ENCODE results near the gene SAMMSON.

Gene SAMMSON

DNA sequence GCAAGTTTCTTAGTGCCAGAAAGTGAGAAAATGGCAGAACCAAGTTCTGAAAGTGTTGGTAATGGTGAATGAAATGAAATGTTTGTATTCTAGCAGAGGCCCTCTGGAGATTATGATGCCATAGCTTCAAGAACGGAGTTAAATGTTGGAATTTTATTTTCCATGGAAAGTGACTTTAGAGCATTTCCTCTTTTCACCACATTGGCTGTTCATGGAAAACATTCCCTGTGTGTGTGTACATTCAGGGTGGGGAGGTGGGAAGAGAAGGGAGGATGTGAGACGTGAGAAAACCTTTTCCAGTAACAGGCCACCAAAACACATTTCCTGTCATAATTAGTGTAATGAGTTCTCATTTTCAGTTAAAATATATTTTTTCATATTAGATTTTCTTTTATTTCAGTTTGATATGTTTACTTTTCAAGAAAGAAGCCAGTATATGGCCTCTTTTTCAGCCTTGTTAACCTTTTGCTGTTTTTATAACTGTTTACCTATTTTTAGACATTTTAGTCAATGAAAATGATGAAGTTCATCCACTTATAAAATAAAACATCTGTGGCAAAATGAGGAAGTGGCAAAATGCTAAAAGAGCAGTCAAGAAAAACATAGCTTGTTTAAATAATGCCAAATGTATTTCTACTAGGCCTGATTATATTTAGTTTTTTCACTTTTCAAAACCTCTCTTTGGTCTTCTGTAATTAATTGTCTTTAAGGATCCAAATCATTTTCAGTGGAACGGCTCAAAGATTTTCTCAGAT lies 21.6 kb downstream of the SAMMSON start:
- no peak for DNase-seq

DNA sequence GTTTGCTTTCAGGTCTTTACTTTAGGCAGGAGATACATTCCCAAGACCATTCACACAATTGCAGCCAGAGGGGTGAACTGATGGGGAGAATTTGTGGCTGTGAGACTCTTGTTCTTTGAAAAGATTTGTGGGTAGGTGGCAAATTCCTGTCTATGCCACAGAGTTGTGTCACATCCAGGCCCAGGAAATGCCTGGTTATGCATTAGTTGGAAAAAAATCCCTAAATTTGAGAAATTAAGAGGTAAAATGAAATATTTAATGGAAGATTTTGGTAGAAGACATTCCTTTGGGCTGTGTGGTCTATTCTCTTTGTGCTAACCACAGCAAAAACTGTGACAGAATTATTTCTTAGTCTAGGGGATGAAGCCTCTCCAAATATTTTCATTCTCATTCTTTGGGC lies 28.8 kb downstream of the SAMMSON start:
- no peak for DNase-seq

DNA sequence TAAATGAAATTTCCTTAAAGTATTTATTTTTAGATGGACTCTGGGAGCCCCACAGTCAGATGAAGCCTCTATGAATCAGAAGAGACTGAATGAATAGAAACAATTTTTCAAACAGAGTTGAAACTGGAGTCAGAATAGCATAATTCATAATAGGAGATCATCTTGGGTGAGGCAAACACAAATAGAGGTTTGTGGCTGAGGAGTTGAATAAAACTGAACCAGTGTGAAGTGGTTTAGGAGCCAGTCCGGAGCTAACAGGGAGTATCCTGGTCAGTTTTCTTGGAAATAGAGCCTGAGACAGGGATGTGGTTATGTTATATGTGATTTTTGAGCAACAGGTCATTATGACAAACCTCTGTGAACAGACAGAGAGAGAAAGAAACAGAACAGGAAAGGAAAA lies 39.2 kb downstream of the SAMMSON start:
- DNase-seq = no peak

DNA sequence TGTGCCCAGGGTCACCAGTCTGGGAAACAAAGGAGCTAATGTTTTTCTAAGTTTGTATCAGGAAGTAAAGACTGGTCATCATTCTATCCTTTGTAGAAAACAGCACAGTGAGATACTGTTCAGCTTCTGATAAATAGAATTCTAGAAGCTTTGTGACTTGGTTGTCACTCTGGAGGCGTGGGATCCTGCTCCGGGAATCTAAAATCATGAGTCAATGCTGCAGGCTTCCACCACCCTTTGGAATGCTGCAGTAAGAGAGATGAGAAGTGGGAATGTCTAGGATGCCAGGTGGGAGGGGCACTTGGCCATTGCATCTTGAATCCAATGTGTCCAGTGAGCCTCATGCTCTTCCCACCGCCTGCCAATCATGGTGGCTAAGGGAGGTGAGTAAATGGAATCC lies 40.9 kb downstream of the SAMMSON start:
- no peak for DNase-seq

DNA sequence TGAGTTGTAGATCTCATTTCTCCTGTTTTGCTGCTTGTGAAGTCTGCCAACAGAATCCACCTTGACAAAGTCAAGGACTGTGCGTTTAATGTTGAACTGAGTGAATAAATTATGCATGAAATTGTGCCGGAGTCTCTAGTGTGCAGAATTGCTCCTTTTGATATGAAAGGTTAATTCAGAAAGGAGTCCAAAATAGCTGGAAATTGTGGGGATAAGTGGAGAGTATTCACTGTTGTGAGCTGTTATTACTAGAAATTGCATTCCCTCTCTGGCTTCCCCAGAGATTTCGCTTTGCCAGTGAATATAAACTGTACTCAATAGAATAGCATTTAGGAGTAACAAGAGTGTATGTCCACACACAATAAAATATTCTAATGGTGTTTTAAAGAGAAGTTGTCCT lies 43.1 kb downstream of the SAMMSON start:
- DNase-seq = no peak

DNA sequence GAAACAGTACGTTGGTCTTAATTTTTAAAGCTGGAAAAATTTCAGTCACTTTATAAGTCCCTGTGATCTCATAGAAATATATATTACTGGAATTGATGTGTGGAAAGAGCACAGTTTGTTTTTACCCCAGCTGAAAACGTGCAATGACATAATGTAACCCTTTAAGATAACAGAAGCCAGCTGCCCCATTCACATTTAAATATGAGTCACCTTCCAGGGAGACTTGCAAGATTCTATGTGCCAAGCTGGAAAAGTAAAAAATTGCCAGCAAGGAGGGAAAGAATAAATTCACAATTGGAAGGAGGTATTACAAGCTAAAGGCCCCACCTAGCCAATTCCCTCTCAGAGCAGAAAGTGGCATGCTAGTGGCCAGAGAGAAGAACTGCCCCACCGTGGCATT lies 50.2 kb downstream of the SAMMSON start:
- no peak for DNase-seq

DNA sequence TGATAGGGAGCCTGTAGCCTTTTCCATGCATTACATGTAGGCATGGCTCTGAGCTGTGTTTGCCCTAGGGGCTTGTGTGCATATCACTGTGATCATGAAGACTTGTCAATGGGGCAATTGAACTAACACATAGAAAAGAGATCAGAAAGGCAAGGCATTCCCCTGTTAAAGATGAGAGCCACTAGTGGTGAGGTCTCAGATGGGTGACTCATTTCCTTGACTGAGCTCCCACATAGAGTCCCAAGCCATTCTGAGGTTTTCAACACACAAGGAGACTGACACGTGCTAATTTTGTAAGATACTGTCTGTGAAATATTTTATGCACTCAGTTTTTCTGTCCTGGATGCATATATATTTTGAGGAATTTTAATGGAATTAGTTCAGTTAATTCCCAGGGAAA lies 53.8 kb downstream of the SAMMSON start:
- DNase-seq = no peak

DNA sequence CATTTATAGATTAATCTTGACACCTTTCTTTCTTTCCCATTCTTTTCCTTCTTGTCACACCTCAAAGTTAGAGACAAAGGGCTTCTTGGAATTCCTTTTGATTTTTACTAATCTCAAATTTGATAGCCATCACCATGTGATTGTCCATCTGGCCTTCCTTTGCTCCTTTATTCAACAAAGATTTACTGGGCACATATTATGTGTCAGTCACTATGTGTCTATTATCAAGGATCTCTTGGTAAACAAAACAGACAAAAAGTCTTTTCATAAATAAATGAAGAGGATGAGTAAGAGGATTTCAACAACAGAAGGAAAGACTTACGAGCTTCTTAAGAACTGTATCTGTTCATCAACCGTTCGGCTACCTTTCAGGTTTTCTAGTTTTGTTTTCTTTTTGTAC lies 56.5 kb downstream of the SAMMSON start:
- DNase-seq = no peak

DNA sequence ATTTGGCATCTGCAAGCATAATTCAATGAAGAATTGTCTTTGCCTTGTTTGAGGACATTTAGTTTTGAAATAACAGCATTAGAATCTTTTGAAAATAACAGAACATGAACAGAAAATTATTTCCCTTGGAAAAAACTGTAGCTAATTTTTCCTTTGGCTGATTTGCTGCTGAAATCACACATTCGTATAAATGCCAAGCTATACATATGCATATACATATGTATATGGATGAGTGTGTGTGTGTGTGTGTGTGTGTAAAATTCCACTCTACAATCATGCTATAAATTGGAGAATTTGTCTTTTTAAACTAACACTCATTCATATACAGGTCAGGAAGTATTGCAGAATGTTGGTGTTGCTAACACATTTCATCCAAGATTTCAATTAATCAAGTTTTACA lies 57.9 kb downstream of the SAMMSON start:
- DNase-seq = no peak

DNA sequence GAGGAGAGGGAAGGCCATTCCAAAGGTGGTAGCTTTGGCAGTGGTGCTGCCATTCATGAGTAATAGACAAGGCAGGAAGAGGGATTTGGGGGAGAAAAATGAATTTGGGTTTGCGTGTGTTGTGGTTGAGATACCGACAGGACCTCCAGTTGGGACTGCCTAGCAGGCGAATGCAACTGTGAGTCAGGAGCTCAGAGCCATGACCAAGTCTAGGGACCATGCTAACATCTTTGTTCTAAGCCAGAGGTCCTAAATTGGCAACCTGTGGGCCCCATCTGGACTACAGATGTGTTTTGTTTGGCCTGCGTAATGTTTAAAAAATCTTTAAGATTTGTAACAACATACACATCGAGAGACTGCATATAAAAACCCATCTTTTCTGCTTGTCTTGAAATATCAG lies 61.6 kb downstream of the SAMMSON start:
- no peak for DNase-seq

DNA sequence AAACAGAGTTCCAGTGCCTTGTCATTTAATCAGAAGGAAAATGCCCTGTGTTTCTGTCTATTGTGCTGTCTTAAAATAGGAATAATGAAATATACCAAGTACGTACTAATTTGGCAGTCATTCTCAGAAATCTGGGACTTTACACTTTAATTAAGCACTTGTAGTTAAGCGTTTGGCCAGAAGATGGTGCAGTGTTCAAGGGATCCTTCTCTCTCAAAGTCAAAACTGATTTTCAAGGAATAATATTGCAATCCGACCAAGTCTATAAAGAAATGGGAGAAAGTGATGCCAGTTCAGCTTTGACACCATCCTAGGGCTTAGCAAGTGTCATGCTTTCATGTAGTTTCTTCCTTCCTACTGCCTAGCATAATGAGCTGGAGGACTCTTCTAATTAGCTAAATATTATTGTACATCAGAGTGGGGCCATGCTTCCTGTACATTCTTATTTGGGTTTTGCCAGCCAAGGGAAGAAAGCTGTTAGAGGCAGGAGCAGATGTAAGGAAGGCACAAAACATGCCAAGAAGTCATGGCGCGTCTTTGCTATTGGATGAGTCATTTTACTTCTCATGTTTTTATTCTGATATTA lies 64.8 kb downstream of the SAMMSON start:
- no peak for DNase-seq

DNA sequence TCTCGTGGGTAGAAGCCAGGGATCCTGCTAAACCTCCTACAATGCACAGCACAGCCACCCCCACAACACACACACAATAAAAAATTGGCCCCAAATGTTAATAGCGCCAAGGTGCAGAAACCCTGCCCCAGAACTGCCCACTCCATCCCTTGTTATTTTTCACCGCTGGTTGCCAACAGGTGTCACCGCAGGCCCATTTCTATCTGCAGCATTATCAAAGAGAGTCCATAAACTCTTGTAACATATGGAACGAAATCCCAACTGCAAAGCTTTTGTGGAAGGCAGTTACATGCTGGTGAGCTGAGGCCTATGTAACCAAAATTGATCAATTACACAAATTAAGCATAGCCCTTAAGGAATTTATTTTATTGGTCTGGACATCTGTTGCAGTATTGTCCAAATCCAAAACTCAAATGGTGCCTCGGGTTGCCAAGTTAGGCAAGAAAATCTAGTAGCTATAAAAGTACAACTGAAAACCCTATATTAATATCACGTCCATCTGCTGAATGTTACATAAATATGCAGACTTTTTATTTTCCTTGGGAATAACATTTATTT lies 66.2 kb downstream of the SAMMSON start:
- no peak for DNase-seq

DNA sequence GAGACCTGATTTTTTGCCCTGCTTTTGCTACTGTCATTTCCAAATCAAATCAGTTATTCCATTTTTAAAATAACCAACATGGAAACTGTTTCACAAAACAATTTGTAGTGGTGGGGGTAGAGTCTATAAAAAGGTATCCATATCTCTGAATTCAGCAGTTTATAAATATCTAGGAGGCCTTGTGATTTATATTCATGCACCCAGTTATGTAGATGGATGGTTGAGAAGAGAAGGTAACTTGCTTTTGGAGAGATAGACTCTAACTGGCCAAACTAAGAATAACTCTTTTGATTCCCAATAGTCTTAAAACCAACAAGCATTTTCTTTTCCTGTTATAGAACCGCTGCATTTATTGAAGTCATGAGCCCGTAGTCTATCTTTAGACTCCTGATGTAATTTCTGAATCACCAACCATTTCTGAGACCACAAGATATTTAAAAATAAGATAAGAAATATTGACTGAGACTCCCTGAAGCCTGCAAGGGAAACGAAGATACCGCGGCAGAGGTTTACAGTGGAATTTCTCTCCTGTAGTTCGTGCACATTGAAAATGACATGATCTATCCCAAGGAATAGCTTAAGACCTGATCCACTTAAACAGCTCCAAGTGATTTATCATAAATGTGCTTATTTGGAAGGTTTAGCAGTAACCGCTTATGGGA lies 68.5 kb downstream of the SAMMSON start:
- no peak for DNase-seq

DNA sequence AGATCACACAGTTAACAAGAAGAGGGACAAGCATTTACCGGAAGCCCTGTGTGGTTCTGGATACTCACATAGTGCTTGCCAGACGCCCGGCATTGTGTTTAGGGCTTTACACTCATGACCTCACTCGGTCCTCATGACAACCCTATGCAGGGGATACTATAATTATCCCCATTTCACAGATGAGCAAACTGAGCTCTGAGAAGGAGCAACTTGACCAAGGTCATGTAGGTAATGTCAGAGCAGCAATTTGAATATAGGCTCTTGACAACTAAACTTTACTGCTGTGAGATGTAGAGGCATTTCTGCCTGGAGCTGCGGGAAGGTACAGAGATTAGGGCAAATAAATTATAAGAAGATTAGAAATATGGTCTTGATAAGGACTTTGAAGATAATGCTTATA lies 70.0 kb downstream of the SAMMSON start:
- no peak for DNase-seq

DNA sequence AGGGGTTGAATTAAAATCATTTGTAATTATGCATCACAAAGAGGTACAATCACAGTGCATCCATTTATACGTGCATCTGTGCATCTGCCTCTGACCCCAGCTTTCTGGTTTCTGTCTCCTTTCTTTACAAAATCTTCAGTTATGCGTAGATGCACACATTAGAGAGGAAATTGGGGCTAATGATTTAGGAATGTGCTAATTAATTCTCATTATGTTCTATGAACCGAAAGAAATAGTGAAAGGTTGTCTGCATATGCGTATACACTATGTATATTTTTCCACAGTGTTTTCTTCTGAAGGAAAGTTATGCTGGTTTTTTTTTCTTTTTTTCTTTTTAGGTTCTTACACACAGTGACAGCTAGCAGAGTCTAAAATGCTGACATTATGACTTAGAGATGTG lies 71.6 kb downstream of the SAMMSON start:
- no peak for DNase-seq

DNA sequence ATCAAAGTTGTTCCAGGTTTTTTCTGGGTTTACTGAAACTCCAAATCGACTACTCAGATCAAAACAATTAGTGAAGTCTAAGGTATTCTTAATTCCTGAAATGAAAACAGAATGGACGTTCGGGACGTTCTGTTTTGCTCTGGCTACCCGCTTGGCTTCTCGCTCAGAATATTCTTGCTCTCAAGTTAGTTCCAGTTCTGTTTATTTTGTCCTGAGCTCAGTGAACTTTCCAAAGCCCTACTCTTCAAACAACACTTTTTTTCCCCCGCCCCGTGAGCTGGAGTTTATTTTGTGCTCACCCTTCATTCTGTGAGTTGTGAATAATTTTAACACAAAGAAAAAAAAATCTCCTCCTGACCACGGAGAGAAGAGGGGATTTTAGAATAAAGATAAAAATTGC lies 72.6 kb downstream of the SAMMSON start:
- no peak for DNase-seq

DNA sequence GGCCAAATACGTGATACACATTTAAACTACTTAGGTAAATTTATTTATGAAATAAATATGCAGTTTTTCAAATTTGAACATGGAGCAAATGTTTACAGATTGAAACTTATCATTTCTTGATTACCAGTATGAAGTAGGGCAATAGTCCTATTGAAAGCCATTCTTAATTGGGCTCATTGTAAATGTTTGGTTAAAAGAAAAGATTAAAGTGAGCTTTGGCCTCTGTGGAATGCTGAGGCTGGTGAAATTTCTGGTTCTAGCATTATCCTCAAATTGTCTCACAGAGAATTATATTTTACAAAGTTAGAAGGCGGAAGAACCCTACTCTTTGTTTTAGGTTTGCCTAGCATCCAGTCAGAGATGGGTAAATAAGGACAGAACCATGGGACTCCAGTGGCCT lies 73.2 kb downstream of the SAMMSON start:
- no peak for DNase-seq

DNA sequence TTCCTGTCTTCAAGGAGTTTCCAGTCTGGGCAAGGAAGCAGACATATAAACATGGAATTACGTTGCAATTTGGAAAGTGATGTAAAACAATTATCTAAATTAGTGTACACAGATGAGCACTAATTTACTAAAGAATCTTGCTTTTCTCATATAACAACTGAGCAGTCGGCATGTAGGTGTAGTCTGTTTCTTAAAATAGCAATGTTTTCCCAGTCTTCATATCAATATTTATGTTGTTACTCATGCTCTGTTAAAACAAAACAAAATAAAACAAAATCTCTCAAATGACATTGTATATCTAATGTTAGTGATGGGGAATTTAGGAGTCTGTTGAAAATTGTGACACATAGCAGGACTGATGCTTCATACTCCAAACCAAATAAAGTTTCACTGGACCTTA lies 75.6 kb downstream of the SAMMSON start:
- no peak for DNase-seq

DNA sequence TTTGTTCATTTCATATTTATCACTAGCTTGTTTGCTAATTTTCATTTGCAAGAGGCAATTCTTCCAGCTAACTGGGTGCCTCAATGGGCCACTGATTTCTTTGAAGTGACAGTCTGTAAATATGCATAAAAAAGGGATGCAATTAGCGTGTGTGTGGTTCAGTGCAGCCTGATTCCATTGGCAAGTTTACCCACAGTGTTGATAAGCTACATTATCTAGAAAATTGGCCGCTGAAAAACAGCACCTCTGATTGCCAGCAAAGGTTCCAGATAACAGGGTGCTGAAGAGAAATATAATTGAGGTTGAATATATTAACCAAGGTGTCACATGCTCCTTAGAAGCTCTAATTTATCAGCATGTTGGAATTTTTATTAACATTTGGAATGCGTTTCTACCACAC lies 76.9 kb downstream of the SAMMSON start:
- no peak for DNase-seq

DNA sequence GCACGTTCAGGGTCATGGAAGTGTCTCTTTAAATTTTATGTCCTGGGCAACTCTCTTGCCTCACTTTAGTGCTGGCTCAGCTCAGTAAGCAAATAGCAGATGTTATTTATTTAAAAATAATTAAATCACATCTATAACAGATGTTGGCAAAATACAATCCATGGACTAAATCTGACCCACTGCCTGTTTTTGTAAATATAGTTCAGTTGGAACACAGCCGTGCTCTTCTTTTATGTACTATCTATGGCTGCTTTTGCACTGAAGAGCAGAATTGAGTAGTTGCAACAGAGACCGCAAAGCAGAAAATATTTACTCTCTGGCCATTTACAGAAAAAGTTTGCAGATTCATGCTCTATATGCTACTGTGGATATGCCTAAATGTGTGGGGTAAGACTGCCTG lies 79.2 kb downstream of the SAMMSON start:
- DNase-seq = no peak

DNA sequence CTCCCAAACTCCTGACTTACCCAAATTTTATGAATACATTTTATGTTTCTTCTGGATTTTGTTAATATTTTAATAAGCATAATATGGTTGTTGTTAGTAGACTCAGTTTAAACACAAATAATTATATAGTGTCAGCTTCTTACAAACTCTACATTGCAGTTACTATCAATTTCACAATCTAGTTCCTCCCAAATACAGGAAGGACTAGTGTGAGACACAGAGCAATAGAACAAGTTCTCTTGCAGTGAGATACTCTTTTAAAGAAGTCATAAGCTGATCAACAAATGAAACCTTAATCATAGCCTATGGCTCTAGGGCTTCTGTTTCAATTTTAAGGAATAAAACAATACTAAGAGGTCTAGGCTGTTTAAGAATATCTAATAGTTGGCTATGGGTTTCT lies 86.1 kb downstream of the SAMMSON start:
- no peak for DNase-seq

DNA sequence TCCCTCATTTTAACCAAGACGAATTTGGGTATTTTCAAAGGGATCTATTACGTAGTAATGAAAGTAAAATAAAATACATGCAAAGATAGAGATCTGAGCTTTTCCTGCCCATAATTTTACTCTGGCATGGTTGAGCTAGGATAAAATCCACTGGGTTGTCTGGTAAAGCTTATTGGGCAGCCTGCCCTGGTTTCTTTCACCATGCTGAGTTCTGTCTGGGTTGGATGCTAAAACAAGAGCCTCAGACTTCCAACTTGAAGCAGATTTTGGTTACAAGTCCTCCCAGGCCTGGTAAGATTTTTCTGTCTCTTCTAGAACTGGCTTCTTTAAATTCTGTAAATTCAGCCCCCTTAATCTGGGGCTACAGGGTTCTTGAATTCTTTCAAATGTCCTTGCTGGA lies 86.8 kb downstream of the SAMMSON start:
- DNase-seq = no peak

DNA sequence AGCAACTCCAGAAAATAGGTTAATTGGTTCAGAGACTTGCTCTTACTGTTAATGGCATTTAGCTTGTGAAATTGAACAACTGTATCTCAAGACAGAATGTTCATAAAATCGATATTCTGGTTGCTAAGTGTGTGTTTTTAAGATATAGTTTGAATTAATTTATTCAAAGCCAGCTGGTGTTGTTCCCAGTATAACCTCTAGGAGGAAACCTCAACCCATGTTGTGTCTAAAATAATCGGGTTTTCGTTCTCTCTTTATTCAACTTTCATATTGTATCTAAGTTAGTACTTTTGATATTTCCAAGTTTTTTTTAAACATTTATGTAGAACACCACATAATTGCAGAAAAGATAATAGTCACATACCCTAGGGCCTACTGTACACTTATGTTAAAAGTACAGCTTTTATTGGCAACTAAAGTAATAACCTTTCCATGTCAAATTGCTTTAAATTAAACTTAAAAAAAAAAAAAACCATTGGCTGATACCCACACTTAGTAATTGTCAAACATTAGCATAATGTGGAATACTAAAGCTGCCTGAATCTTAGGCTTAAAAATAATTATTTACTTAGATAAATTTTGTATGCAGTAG lies 90.9 kb downstream of the SAMMSON start:
- DNase-seq = no peak

DNA sequence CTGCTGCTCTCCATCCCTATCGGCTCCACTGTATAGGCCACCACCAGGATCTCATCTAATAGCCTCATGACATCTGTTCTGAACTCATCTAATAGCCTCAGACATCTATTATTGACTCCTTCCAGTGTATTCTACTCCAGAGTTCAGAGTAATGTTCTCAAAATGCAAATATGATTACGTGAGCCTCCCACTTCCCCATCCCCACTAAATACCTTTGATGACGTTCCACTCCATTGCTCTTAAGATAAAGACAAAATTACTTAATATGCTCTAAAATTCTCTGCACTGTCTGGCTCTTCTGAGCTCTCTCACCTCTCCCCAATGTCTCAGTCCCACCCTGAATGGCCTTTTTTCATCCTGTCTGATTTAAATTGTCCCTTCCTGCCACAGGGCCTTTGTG lies 94.7 kb downstream of the SAMMSON start:
- no peak for DNase-seq
